ENCODE measurements around the gene TRIM15.
"Not testable (repeated sequence)": the region's sequence is repeated elsewhere in the genome, so short reads cannot be mapped to it uniquely, and the experiment has no call there.

TRIM15 gene

GRCh38 chr6:30198166-30199084 is 35.1 kb downstream of the TRIM15 start:
- no peak for DNase-seq (ENCODE audit: low spot score)

GRCh38 chr6:30200551-30201281 is 37.4 kb downstream of the TRIM15 start:
- no peak for DNase-seq (ENCODE audit: low spot score)

GRCh38 chr6:30202366-30202765 is 39.0 kb downstream of the TRIM15 start:
- no peak for DNase-seq (ENCODE audit: low spot score)

GRCh38 chr6:30204116-30204515 is 40.8 kb downstream of the TRIM15 start:
- no peak for DNase-seq (ENCODE audit: low spot score)

- no peak for DNase-seq (ENCODE audit: low spot score)
These were observed 42.8 kb downstream of the TRIM15 start for GRCh38 chr6:30206152-30206551.

GRCh38 chr6:30206799-30207618 is 43.7 kb downstream of the TRIM15 start:
- DNase-seq (ENCODE audit: low spot score): peak; percentile 15

- DNase-seq (ENCODE audit: low spot score): no peak
These were observed 44.4 kb downstream of the TRIM15 start for GRCh38 chr6:30207619-30208295.

- DNase-seq (ENCODE audit: low spot score): no peak
These were observed 48.0 kb downstream of the TRIM15 start for GRCh38 chr6:30211306-30211705.

- DNase-seq (ENCODE audit: low spot score): no peak
These were observed 48.6 kb downstream of the TRIM15 start for GRCh38 chr6:30211899-30212298.

- DNase-seq (ENCODE audit: low spot score): peak; percentile 97
These were observed 49.7 kb downstream of the TRIM15 start, which contains the start of gene TRIM26 for GRCh38 chr6:30212865-30213666. TRIM26 (minus strand) TSS chr6:30213406; CDS start chr6:30199103, 14,303 bp downstream.

- DNase-seq (ENCODE audit: low spot score): no peak
These were observed 50.3 kb downstream of the TRIM15 start for GRCh38 chr6:30213667-30213956.

GRCh38 chr6:30213957-30214656 is 50.8 kb downstream of the TRIM15 start:
- DNase-seq (ENCODE audit: low spot score): peak; percentile 76

GRCh38 chr6:30214657-30214982 is 51.3 kb downstream of the TRIM15 start:
- DNase-seq (ENCODE audit: low spot score): no peak

GRCh38 chr6:30216096-30216495 is 52.8 kb downstream of the TRIM15 start:
- no peak for DNase-seq (ENCODE audit: low spot score)

GRCh38 chr6:30219244-30219643 is 55.9 kb downstream of the TRIM15 start:
- peak; percentile 91 for DNase-seq (ENCODE audit: low spot score)

- not testable (repeated sequence) for DNase-seq (ENCODE audit: low spot score)
These were observed 58.0 kb downstream of the TRIM15 start for GRCh38 chr6:30221395-30221794.

- not testable (repeated sequence) for DNase-seq (ENCODE audit: low spot score)
These were observed 58.6 kb downstream of the TRIM15 start for GRCh38 chr6:30221956-30222355.
